ENCODE data around the gene ACP1. TPM values are rescaled to one million over a fixed set of nuclear protein-coding genes. Genes with fewer than 3 reads are reported as not detected.

Gene ACP1
- total RNA-seq, 1 donor from 2014 or later, result 81.4 TPM

DNA sequence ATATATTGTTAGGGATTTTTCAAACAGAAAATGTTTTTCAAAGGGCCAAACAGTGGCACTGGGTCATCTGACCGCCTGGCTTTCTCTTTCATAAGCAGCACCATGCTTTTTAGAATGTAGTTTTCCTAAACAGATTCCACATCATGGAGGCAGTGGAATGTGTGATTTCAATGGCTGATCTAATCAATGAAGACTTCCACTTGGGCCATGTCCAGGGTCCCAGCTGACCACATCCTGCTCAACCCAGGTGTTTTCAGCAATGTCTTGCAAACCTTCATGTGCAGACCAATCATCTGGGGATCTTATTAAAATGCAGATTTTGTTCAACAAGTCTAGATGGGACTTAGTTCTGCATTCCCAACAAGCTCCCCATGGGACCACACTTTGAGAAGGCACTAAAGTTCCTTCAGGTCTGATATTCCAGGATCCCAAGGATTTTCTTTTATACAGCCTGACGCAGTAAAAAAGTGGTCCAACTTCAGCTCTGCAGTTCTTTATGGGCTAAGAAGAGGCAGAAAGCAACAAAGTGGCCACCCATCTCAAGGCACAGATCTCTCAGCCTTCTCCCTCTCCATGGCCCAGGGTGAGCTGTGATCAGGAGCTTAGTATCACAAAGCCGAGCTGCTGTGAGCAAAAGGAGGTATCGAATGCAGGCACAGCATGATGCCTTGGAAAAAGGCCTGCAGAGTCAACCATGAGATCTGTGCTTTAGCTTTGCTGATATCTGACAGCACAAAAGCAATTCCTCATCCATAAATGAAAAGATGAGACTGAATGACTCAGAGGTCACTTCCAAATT is 19.4 kb downstream of the ACP1 start:
- no peak overlapping the region for H3K27ac Mint-ChIP-seq (ENCODE audit: unreplicated experiment)

DNA sequence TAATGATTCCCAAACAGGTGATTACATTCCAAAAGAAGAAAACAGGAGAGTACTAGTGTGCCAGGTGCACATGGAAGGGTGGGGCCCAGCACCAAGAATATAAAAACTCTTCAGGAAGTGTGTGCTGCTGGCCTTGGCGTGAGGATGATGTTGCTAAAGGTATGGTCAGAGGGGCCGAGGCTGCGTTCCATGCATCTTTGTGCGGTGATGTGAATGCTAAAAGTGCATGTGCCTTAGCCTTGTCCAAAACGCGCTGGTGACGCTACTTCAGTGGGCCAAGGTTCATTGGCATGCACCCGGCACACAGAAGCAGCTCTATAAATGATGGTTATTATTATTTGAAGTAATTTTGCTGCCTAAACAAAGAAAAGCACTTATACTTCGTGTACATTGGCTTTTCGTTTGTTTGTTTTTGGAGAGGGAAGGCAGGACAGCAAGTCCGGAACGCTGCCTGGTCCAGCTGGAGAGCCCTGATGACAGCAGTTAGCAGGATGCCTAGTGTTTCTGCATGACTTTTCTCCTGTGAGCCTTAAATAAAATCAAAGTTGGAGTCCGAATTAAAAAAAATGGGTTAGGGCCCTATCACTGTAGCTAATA is 20.2 kb downstream of the ACP1 start:
- Mint-ChIP-seq H3K4me1 (ENCODE audit: unreplicated experiment) (peaks cover 23% of the 10 kb centered on the region), H3K27ac (ENCODE audit: unreplicated experiment) (no peak overlapping the region), H3K36me3 (ENCODE audit: unreplicated experiment) (peaks cover 44% of the 10 kb centered on the region), H3K27me3 (ENCODE audit: unreplicated experiment) (no peaks in the 10 kb centered on the region), H3K9me3 (ENCODE audit: unreplicated experiment) (no peaks in the 10 kb centered on the region), H3K4me3 (ENCODE audit: unreplicated experiment) (peak overlapping the region; percentile 74)
- no peak for DNase-seq (ENCODE audit: extremely low spot score, unreplicated experiment)
- TF ChIP-seq, protein P1, sequence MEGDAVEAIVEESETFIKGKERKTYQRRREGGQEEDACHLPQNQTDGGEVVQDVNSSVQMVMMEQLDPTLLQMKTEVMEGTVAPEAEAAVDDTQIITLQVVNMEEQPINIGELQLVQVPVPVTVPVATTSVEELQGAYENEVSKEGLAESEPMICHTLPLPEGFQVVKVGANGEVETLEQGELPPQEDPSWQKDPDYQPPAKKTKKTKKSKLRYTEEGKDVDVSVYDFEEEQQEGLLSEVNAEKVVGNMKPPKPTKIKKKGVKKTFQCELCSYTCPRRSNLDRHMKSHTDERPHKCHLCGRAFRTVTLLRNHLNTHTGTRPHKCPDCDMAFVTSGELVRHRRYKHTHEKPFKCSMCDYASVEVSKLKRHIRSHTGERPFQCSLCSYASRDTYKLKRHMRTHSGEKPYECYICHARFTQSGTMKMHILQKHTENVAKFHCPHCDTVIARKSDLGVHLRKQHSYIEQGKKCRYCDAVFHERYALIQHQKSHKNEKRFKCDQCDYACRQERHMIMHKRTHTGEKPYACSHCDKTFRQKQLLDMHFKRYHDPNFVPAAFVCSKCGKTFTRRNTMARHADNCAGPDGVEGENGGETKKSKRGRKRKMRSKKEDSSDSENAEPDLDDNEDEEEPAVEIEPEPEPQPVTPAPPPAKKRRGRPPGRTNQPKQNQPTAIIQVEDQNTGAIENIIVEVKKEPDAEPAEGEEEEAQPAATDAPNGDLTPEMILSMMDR (IDR thresholded peaks at IDR 0.05), result no peak

More for the DNA sequence above, 19.4 kb downstream of the ACP1 start:
- Mint-ChIP-seq H3K9me3 (ENCODE audit: unreplicated experiment) (no peaks in the 10 kb centered on the region), H3K36me3 (ENCODE audit: unreplicated experiment) (peaks cover 49% of the 10 kb centered on the region), H3K4me3 (ENCODE audit: unreplicated experiment) (no peak overlapping the region), H3K4me1 (ENCODE audit: unreplicated experiment) (peaks cover 22% of the 10 kb centered on the region), H3K27me3 (ENCODE audit: unreplicated experiment) (no peaks in the 10 kb centered on the region)
- no peak for DNase-seq (ENCODE audit: extremely low spot score, unreplicated experiment)
- TF ChIP-seq, protein P1 (IDR thresholded peaks at IDR 0.05), result no peak

DNA sequence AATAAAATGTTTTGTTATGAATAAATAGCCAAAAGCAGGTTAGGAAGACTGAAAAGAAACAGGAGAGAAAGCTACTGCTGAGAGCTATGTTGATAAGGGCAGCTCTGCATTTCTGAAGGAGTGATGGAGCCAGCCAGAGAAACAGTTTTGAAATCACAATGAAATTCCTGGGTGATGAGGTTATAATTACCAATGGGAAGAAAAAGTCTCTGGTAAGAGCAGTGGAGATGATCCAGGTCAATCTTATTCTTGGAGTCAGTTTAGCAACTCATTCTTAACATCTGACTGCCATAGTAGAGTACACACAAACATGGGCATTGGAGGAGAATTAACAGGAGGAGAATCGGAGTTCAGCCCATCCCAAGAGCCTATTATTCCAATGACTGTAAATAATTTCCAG is 20.8 kb downstream of the ACP1 start:
- Mint-ChIP-seq H3K4me1 (ENCODE audit: unreplicated experiment) (peaks cover 26% of the 10 kb centered on the region), H3K4me3 (ENCODE audit: unreplicated experiment) (peak overlapping the region; percentile 74), H3K27me3 (ENCODE audit: unreplicated experiment) (no peaks in the 10 kb centered on the region), H3K9me3 (ENCODE audit: unreplicated experiment) (no peaks in the 10 kb centered on the region), H3K36me3 (ENCODE audit: unreplicated experiment) (peaks cover 41% of the 10 kb centered on the region), H3K27ac (ENCODE audit: unreplicated experiment) (no peak overlapping the region)
- TF ChIP-seq, protein P1 (IDR thresholded peaks at IDR 0.05), result no peak
- DNase-seq (ENCODE audit: extremely low spot score, unreplicated experiment), result no peak

DNA sequence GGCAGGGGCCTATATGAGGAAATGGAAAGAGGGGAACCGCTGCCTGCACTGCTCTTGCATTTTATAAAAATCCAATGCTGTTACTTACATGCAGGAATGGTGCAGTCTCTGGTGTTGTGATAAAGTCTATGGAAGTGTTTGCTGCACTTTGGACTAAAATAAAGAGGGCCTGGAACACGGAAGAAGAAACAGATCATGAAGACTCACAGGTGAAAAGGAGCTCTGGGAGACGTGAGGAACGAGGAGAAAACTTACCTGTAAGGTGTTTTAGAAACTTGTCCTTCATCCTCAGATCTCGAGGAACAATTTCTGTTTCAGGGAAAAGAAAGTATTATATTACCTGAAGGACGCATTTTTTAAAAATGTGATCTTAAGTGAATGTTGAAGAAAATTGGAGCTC is 21.3 kb downstream of the ACP1 start:
- TF ChIP-seq, protein P1 (IDR thresholded peaks at IDR 0.05), result no peak
- Mint-ChIP-seq H3K27me3 (ENCODE audit: unreplicated experiment) (no peaks in the 10 kb centered on the region), H3K9me3 (ENCODE audit: unreplicated experiment) (no peaks in the 10 kb centered on the region), H3K4me3 (ENCODE audit: unreplicated experiment) (peak overlapping the region; percentile 74), H3K27ac (ENCODE audit: unreplicated experiment) (no peak overlapping the region), H3K4me1 (ENCODE audit: unreplicated experiment) (peaks cover 26% of the 10 kb centered on the region), H3K36me3 (ENCODE audit: unreplicated experiment) (peaks cover 39% of the 10 kb centered on the region)
- no peak for DNase-seq (ENCODE audit: extremely low spot score, unreplicated experiment)

DNA sequence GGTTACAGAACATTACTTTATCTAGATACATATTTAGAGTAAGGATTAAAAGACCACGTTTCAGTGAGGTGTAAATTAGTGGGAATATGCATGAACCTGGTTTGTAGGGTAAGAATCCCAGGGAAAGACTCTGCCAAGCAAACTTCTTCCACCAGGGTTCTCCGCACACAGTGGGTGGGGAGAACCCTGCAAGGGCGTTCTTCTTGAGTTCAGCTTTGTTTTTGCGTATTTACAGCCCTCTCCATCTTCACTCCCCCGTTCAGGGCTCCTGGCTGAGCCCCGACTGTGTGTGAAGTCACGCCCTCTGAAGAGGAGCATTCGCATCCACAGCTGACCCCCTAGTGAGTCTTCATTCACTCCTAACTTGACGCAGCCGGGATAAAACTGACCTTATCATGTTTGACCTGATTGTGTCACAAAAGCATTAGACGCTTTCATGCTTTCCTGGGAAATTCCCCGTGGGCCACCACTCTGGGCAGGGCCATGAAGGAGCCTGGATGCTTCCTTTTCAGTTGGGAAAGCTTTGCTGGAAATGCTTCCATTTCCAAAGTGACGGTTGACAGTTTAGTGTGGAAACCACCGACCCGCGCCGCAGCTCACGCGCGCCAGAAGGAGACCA is 22.1 kb downstream of the ACP1 start:
- H3K4me1 Mint-ChIP-seq (ENCODE audit: unreplicated experiment), result peaks cover 26% of the 10 kb centered on the region
- DNase-seq (ENCODE audit: extremely low spot score, unreplicated experiment), result no peak
- H3K4me3 Mint-ChIP-seq (ENCODE audit: unreplicated experiment), result peak overlapping the region; percentile 74
- peak overlapping the region; percentile 60 for H3K27ac Mint-ChIP-seq (ENCODE audit: unreplicated experiment)
- peaks cover 31% of the 10 kb centered on the region for H3K36me3 Mint-ChIP-seq (ENCODE audit: unreplicated experiment)
- TF ChIP-seq, protein P1 (IDR thresholded peaks at IDR 0.05), result no peak
- no peaks in the 10 kb centered on the region for H3K9me3 Mint-ChIP-seq (ENCODE audit: unreplicated experiment)
- H3K27me3 Mint-ChIP-seq (ENCODE audit: unreplicated experiment), result peaks cover 2% of the 10 kb centered on the region

Measured in osteocyte (in vitro differentiated cells).